Stimulated activated CD4-positive, alpha-beta T cell treated with anti-CD3 and anti-CD28 coated beads, TNF-alpha, amount 100 ng/mL, for 48 hours (primary cell): Measurements from ENCODE around the gene ZNF79.
A peak's percentile ranks its signal among the peaks of the same experiment; 100 is the strongest.

Source experiments
- DNase-seq, 3 donors: peaks; one replicate each; pipeline ENCODE4 v3.0.0-alpha.2; 2020; ENCODE audit warnings: low read depth in 3 of 3

ZNF79 gene

GRCh38 chr9:127426756-127427155 is 2.6 kb downstream of the ZNF79 start:
- DNase-seq, result peak in 1 of 3 donors; percentile 40

- DNase-seq, result no peak
Measured at GRCh38 chr9:127428348-127428747, 4.2 kb downstream of the ZNF79 start.

GRCh38 chr9:127430415-127430814 is 6.2 kb downstream of the ZNF79 start:
- DNase-seq, result no peak

GRCh38 chr9:127437497-127438264 is 13.5 kb downstream of the ZNF79 start:
- no peak for DNase-seq

- DNase-seq, result no peak
Measured at GRCh38 chr9:127438394-127438793, 14.2 kb downstream of the ZNF79 start.

GRCh38 chr9:127444283-127444920 is 20.2 kb downstream of the ZNF79 start:
- DNase-seq, result no peak

- DNase-seq, result no peak
Measured at GRCh38 chr9:127444921-127445850, 21.0 kb downstream of the ZNF79 start.

GRCh38 chr9:127445851-127446712 is 21.9 kb downstream of the ZNF79 start:
- no peak for DNase-seq

- DNase-seq, result no peak
Measured at GRCh38 chr9:127446713-127447415, 22.7 kb downstream of the ZNF79 start.

GRCh38 chr9:127447416-127448111 is 23.4 kb downstream of the ZNF79 start:
- no peak for DNase-seq

- no peak for DNase-seq
Measured at GRCh38 chr9:127448112-127448805, 24.1 kb downstream of the ZNF79 start.

- DNase-seq, result no peak
Measured at GRCh38 chr9:127449332-127449966, 25.3 kb downstream of the ZNF79 start.

GRCh38 chr9:127450243-127450760 is 26.1 kb downstream of the ZNF79 start:
- DNase-seq, result no peak

- peak; percentile 94 to 98 (median 98) for DNase-seq
Measured at GRCh38 chr9:127450830-127451607, 26.8 kb downstream of the ZNF79 start, which contains the start of the genes LRSAM1 and RPL12. TSS of gene LRSAM1 (plus strand) at chr9:127451510. CDS start at chr9:127454528, 3,018 bp downstream. TSS of gene RPL12 (minus strand) at chr9:127451406. CDS start at chr9:127451317, 89 bp downstream.

- DNase-seq, result no peak
Measured at GRCh38 chr9:127451608-127451857, 27.4 kb downstream of the ZNF79 start.

- peak in 2 of 3 donors; percentile 40 to 48 for DNase-seq
Measured at GRCh38 chr9:127451858-127452656, 27.9 kb downstream of the ZNF79 start.

GRCh38 chr9:127452691-127453090 is 28.5 kb downstream of the ZNF79 start:
- no peak for DNase-seq
